ENCODE results near the gene KCNA2.

Gene KCNA2

GRCh38 chr1:110566836-110567235 is 39.3 kb downstream of the KCNA2 start:
- ChIA-PET POLR2A (no interaction called here), CTCF (interaction anchor here (1.1 kb wide), 1 partner anchor 71 kb away, joined by 4 read pairs; no protein-coding TSS in a partner anchor)
- Histone ChIP-seq H3K9me3 (ENCODE audit: control insufficient read depth, insufficient read depth, low read depth, low read length) (no peaks in the 10 kb centered on the region), H3K27ac (ENCODE audit: extremely low read depth, low read depth, low read length) (no peak overlapping the region), H3K4me3 (ENCODE audit: low read depth, low read length) (no peak overlapping the region), H3K4me1 (ENCODE audit: control insufficient read depth, insufficient read depth, low read length) (no peaks in the 10 kb centered on the region), H3K36me3 (ENCODE audit: control insufficient read depth in 2 of 2, insufficient read depth in 1 of 2, low read length in 2 of 2) (no peaks in the 10 kb centered on the region)
- TF ChIP-seq ATF2 (tag by site-specific recombination; IDR thresholded peaks at IDR 0.05; ENCODE audit: low read depth) (peak; percentile 51; the same call in 1 of the 2 replicates), REST (tag by site-specific recombination; IDR thresholded peaks at IDR 0.05) (no peak)

- Histone ChIP-seq H3K27ac (ENCODE audit: extremely low read depth, low read depth, low read length) (no peak overlapping the region), H3K4me1 (ENCODE audit: control insufficient read depth, insufficient read depth, low read length) (no peaks in the 10 kb centered on the region), H3K4me3 (ENCODE audit: low read depth, low read length) (no peak overlapping the region), H3K9me3 (ENCODE audit: control insufficient read depth, insufficient read depth, low read depth, low read length) (no peaks in the 10 kb centered on the region), H3K36me3 (ENCODE audit: control insufficient read depth in 2 of 2, insufficient read depth in 1 of 2, low read length in 2 of 2) (no peaks in the 10 kb centered on the region)
- CTCF ChIA-PET: interaction anchor here (1.0 kb wide), 1 partner anchor 52 kb away, joined by 4 read pairs; no protein-coding TSS in a partner anchor
- TF ChIP-seq MYNN (tag by site-specific recombination; IDR thresholded peaks at IDR 0.05; ENCODE audit: borderline replicate concordance) (no peak), BCL6B (tag by site-specific recombination; IDR thresholded peaks at IDR 0.05) (no peak), SETDB1 (IDR thresholded peaks at IDR 0.05; ENCODE audit: insufficient read length, low read length) (no peak), ZNF600 (tag by site-specific recombination; IDR thresholded peaks at IDR 0.05) (no peak), ZNF132 (tag by site-specific recombination; IDR thresholded peaks at IDR 0.05; ENCODE audit: borderline replicate concordance) (no peak), ZFP37 (tag by site-specific recombination; IDR thresholded peaks at IDR 0.05) (no peak), ZNF529 (tag by site-specific recombination; IDR thresholded peaks at IDR 0.05; ENCODE audit: insufficient replicate concordance) (no peak), ZBTB11 (tag by site-specific recombination; conservative IDR thresholded peaks at IDR 0.05; ENCODE audit: low read depth) (no peak), ZSCAN30 (tag by site-specific recombination; IDR thresholded peaks at IDR 0.05) (no peak), ZSCAN4 (tag by site-specific recombination; IDR thresholded peaks at IDR 0.05) (no peak), ZNF623 (tag by site-specific recombination; IDR thresholded peaks at IDR 0.05) (no peak), ZNF266 (tag by site-specific recombination; IDR thresholded peaks at IDR 0.05; ENCODE audit: low read depth) (no peak), RBAK (tag by site-specific recombination; IDR thresholded peaks at IDR 0.05) (no peak), OVOL3 (tag by site-specific recombination; IDR thresholded peaks at IDR 0.05) (no peak), ZNF423 (tag by site-specific recombination; IDR thresholded peaks at IDR 0.05) (no peak)
- POLR2A ChIA-PET: no interaction called here
Observed at GRCh38 chr1:110565565-110565964, 40.6 kb downstream of the KCNA2 start.
